ENCODE measurements around the gene KRT20. TPM values are rescaled to one million over a fixed set of nuclear protein-coding genes. Genes with fewer than 3 reads are reported as not detected.

The KRT20 gene
- total and polyA plus RNA-seq, 9 of the 15 experiments (the other 6 are each of a cell fraction or from before 2014, with no cell fraction given), result 0.44 TPM; not detected in 8

DNA sequence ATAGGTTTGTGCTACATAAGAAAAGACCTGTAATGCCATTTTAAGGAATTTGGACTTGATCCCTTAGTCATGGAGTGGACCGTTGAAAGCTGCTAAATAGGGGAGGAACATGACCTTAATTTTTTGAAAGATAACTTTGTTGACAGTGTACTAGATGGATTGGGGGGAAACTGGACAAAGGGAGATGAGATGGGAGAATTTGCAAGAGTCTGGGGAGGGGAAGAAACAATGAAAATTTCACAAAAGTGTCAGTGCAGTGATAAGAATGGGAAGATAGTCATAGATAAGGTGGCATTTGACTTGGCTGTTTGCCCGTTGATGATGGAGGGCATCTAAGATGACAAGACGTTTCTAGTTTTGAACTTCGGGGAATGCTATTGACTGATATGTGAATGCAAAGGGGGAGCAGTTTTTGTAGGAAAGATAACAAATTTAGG is 40.4 kb downstream of the KRT20 start (continued):
- TF ChIP-seq, protein P1, sequence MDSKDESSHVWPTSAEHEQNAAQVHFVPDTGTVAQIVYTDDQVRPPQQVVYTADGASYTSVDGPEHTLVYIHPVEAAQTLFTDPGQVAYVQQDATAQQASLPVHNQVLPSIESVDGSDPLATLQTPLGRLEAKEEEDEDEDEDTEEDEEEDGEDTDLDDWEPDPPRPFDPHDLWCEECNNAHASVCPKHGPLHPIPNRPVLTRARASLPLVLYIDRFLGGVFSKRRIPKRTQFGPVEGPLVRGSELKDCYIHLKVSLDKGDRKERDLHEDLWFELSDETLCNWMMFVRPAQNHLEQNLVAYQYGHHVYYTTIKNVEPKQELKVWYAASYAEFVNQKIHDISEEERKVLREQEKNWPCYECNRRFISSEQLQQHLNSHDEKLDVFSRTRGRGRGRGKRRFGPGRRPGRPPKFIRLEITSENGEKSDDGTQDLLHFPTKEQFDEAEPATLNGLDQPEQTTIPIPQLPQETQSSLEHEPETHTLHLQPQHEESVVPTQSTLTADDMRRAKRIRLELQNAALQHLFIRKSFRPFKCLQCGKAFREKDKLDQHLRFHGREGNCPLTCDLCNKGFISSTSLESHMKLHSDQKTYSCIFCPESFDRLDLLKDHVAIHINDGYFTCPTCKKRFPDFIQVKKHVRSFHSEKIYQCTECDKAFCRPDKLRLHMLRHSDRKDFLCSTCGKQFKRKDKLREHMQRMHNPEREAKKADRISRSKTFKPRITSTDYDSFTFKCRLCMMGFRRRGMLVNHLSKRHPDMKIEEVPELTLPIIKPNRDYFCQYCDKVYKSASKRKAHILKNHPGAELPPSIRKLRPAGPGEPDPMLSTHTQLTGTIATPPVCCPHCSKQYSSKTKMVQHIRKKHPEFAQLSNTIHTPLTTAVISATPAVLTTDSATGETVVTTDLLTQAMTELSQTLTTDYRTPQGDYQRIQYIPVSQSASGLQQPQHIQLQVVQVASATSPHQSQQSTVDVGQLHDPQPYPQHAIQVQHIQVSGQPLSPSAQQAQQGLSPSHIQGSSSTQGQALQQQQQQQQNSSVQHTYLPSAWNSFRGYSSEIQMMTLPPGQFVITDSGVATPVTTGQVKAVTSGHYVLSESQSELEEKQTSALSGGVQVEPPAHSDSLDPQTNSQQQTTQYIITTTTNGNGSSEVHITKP (IDR thresholded peaks at IDR 0.05; ENCODE audit: partially characterized antibody), result peak; percentile 86
- TF ChIP-seq BCOR (IDR thresholded peaks at IDR 0.05), result no peak
- peak; percentile 24; the same call in 1 of the 2 replicates for TF ChIP-seq MTA2 (IDR thresholded peaks at IDR 0.05; ENCODE audit: low read depth)
- no peak for TF ChIP-seq ZNF668 (CRISPR knock-in tag; IDR thresholded peaks at IDR 0.05)
- no peak for TF ChIP-seq NCOA6 (IDR thresholded peaks at IDR 0.05)
- no peak for TF ChIP-seq JUN (IDR thresholded peaks at IDR 0.05; ENCODE audit: borderline replicate concordance, low read depth, low read length)
- no peak for TF ChIP-seq JUN (CRISPR knock-in tag; IDR thresholded peaks at IDR 0.05; ENCODE audit: borderline replicate concordance)
- TF ChIP-seq TBP (optimal IDR thresholded peaks at IDR 0.05; ENCODE audit: low read depth, low read length), result no peak
- TF ChIP-seq ZNF311 (CRISPR knock-in tag; IDR thresholded peaks at IDR 0.05), result no peak
- no peak for TF ChIP-seq ZNF384 (IDR thresholded peaks at IDR 0.05; ENCODE audit: low read depth, low read length)
- TF ChIP-seq ADNP (tag; IDR thresholded peaks at IDR 0.05), result peak; percentile 60
- peak; percentile 42; the same call in 1 of the 2 replicates for TF ChIP-seq TAL1 (IDR thresholded peaks at IDR 0.05)
- TF ChIP-seq SMARCC2 (IDR thresholded peaks at IDR 0.05; ENCODE audit: low read depth), result 0 out of 2 replicates have a peak, but pooled peaks have one; percentile 25
- TF ChIP-seq RBM22 (IDR thresholded peaks at IDR 0.05; ENCODE audit: low read depth, low read length, poor library complexity, severe bottlenecking), result no peak
- peak; percentile 7; the same call in 1 of the 2 replicates for TF ChIP-seq MAFF (IDR thresholded peaks at IDR 0.05; ENCODE audit: low read length)
- TF ChIP-seq HNRNPUL1 (IDR thresholded peaks at IDR 0.05; ENCODE audit: low read length), result no peak
- peak in 1 of 2 experiments; percentile 67; a peak in 2 of 4 replicates for TF ChIP-seq HDAC1 (IDR thresholded peaks at IDR 0.05)
- peak; percentile 50; the same call in 1 of the 2 replicates for TF ChIP-seq HDAC2 (IDR thresholded peaks at IDR 0.05)
- no peak for TF ChIP-seq TCFL5 (CRISPR knock-in tag; conservative IDR thresholded peaks at IDR 0.05)
- no peak for TF ChIP-seq SP1 (CRISPR knock-in tag; IDR thresholded peaks at IDR 0.05)
- TF ChIP-seq SRF (CRISPR knock-in tag; IDR thresholded peaks at IDR 0.05), result no peak
- TF ChIP-seq, protein P2, sequence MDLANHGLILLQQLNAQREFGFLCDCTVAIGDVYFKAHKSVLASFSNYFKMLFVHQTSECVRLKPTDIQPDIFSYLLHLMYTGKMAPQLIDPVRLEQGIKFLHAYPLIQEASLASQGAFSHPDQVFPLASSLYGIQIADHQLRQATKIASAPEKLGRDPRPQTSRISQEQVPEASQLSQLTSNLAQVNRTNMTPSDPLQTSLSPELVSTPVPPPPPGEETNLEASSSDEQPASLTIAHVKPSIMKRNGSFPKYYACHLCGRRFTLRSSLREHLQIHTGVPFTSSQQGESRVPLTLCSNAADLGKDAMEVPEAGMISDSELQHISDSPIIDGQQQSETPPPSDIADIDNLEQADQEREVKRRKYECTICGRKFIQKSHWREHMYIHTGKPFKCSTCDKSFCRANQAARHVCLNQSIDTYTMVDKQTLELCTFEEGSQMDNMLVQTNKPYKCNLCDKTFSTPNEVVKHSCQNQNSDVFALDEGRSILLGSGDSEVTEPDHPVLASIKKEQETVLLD (IDR thresholded peaks at IDR 0.05), result peak; percentile 52; the same call in 1 of the 2 replicates
- no peak for TF ChIP-seq CREB5 (CRISPR knock-in tag; IDR thresholded peaks at IDR 0.05)
